HepG2 (cell line): ENCODE results near the gene ARHGEF3. TPM values are rescaled to one million over a fixed set of nuclear protein-coding genes. Genes with fewer than 3 reads are reported as not detected.

Source experiments
- HDAC6 ChIP-seq: fragments of 200-600 bp; sonication (generic); IDR thresholded peaks from 2 replicates; pipeline ENCODE4 v1.7.0; 2017; ENCODE audit warnings: mild to moderate bottlenecking, antibody characterized with exemption, low read length, low read depth
- MTA1 ChIP-seq: sonication (generic); formaldehyde crosslinking; IDR thresholded peaks from 2 replicates; pipeline ENCODE4 v1.4.0; 2020; ENCODE audit warnings: missing genetic modification reagents, mild to moderate bottlenecking, borderline replicate concordance
- NFKBIZ ChIP-seq: IDR thresholded peaks from 2 replicates; pipeline ENCODE4 v1.6.1; 2018; ENCODE audit warnings: missing genetic modification reagents, missing compliant biosample characterization
- ZBTB7B ChIP-seq: sonication (generic); formaldehyde crosslinking; IDR thresholded peaks from 2 replicates; pipeline ENCODE4 v1.4.0; 2020; ENCODE audit warnings: missing genetic modification reagents
- ZNF468 ChIP-seq: sonication (generic); formaldehyde crosslinking; IDR thresholded peaks from 2 replicates; pipeline ENCODE4 v1.8.0; 2022; ENCODE audit warnings: mild to moderate bottlenecking, moderate library complexity, missing genetic modification reagents
- ZNF546 ChIP-seq: sonication (generic); formaldehyde crosslinking; conservative IDR thresholded peaks from 2 replicates; pipeline ENCODE4 v1.8.1; 2023; ENCODE audit warnings: mild to moderate bottlenecking, missing genetic modification reagents
- ZNF883 ChIP-seq: sonication (generic); formaldehyde crosslinking; IDR thresholded peaks from 2 replicates; pipeline ENCODE4 v1.5.1; 2020; ENCODE audit warnings: mild to moderate bottlenecking, missing genetic modification reagents; ENCODE audit errors: not compliant biosample characterization
- polyA plus RNA-seq, 8 experiments: library from polyadenylated mRNA; depleted of rRNA in 3 of 8; stranded (reverse) in 7 of 8; unstranded in 1 of 8; fragments of >200 nt; fragmentation: Illumina TruSeq in 4 of 8; extraction: Trizol in 4 of 8; gene quantifications; 2 replicates each; pipeline versions ENCODE4 v1.2.1 to v1.2.3, GENCODE V29; 2011 to 2016; ENCODE audit warnings: low read depth in 4 of 8, missing spikeins in 1 of 8, mixed read lengths in 1 of 8; ENCODE audit not compliant: insufficient read depth in 1 of 8
- total RNA-seq, 5 experiments: library from RNA; depleted of rRNA; stranded (reverse); fragments of >200 nt; fragmentation: Illumina TruSeq; extraction: Trizol; gene quantifications; 2 replicates each; pipeline ENCODE4 v1.2.3, GENCODE V29; 2016; ENCODE audit warnings: low read depth in 1 of 5
- TF ChIP-seq, protein P1 (sequence below): IDR thresholded peaks from 2 replicates; pipeline ENCODE4 v1.6.1; 2012; ENCODE audit warnings: low read length, improper control_type of control experiment
- TF ChIP-seq, protein P2 (sequence below): sonication (generic); formaldehyde crosslinking; conservative IDR thresholded peaks from 2 replicates; pipeline ENCODE4 v1.4.0; 2020; ENCODE audit warnings: mild to moderate bottlenecking, missing genetic modification reagents, moderate library complexity
- TF ChIP-seq, protein P3 (sequence below): sonication (generic); formaldehyde crosslinking; IDR thresholded peaks from 2 replicates; pipeline ENCODE4 v1.4.0; 2020; ENCODE audit warnings: mild to moderate bottlenecking, missing genetic modification reagents

ARHGEF3 gene
- total and polyA plus RNA-seq, 2 of the 13 experiments (the other 11 are each of a cell fraction or from before 2014, with no cell fraction given): 14.8 to 23.1 TPM

DNA sequence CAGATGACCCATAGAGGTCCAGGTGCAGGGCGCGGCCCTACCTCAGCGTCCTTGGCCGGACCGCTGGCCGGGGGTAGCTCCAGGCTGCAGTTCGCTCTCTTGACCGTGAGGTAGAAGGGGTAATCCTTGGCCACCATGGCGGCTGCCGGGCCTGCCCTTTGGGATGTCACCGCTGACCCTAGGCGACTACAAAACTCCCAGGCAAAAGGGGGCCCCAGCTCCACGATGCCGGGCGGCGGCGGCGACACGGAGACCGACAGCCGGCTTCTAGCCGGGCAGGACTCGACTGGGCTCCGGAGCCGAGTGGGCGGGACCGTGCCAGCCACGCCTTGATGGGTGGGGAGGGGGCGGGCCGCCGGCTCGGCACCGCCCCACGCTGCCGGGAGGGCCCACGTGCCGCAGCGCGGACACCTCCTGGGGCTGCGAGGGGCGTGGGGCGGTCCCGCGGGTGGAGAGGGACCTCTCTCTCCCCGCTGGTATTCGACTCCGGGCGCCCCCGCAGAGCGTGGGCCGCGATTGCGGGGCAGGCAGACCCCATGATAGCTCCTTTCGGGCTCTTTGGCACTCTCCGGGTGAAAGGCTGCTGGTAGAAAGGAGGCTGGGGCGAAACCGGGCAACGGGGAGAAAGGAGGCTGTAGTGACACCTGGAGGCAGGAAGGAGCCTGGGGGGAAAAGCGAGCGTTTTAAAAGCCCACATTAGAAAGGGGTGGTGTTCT, at the start of gene ARHGEF3 (continued):
- TF ChIP-seq, protein P1, sequence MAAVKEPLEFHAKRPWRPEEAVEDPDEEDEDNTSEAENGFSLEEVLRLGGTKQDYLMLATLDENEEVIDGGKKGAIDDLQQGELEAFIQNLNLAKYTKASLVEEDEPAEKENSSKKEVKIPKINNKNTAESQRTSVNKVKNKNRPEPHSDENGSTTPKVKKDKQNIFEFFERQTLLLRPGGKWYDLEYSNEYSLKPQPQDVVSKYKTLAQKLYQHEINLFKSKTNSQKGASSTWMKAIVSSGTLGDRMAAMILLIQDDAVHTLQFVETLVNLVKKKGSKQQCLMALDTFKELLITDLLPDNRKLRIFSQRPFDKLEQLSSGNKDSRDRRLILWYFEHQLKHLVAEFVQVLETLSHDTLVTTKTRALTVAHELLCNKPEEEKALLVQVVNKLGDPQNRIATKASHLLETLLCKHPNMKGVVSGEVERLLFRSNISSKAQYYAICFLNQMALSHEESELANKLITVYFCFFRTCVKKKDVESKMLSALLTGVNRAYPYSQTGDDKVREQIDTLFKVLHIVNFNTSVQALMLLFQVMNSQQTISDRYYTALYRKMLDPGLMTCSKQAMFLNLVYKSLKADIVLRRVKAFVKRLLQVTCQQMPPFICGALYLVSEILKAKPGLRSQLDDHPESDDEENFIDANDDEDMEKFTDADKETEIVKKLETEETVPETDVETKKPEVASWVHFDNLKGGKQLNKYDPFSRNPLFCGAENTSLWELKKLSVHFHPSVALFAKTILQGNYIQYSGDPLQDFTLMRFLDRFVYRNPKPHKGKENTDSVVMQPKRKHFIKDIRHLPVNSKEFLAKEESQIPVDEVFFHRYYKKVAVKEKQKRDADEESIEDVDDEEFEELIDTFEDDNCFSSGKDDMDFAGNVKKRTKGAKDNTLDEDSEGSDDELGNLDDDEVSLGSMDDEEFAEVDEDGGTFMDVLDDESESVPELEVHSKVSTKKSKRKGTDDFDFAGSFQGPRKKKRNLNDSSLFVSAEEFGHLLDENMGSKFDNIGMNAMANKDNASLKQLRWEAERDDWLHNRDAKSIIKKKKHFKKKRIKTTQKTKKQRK: no peak
- 0 out of 2 replicates have a peak, but pooled peaks have one; percentile 42 for TF ChIP-seq ZNF546 (CRISPR knock-in tag)
- TF ChIP-seq, protein P2, sequence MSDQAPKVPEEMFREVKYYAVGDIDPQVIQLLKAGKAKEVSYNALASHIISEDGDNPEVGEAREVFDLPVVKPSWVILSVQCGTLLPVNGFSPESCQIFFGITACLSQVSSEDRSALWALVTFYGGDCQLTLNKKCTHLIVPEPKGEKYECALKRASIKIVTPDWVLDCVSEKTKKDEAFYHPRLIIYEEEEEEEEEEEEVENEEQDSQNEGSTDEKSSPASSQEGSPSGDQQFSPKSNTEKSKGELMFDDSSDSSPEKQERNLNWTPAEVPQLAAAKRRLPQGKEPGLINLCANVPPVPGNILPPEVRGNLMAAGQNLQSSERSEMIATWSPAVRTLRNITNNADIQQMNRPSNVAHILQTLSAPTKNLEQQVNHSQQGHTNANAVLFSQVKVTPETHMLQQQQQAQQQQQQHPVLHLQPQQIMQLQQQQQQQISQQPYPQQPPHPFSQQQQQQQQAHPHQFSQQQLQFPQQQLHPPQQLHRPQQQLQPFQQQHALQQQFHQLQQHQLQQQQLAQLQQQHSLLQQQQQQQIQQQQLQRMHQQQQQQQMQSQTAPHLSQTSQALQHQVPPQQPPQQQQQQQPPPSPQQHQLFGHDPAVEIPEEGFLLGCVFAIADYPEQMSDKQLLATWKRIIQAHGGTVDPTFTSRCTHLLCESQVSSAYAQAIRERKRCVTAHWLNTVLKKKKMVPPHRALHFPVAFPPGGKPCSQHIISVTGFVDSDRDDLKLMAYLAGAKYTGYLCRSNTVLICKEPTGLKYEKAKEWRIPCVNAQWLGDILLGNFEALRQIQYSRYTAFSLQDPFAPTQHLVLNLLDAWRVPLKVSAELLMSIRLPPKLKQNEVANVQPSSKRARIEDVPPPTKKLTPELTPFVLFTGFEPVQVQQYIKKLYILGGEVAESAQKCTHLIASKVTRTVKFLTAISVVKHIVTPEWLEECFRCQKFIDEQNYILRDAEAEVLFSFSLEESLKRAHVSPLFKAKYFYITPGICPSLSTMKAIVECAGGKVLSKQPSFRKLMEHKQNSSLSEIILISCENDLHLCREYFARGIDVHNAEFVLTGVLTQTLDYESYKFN (CRISPR knock-in tag): 0 out of 2 replicates have a peak, but pooled peaks have one; percentile 27
- peak; percentile 78 for TF ChIP-seq ZNF883 (CRISPR knock-in tag)
- TF ChIP-seq, protein P3, sequence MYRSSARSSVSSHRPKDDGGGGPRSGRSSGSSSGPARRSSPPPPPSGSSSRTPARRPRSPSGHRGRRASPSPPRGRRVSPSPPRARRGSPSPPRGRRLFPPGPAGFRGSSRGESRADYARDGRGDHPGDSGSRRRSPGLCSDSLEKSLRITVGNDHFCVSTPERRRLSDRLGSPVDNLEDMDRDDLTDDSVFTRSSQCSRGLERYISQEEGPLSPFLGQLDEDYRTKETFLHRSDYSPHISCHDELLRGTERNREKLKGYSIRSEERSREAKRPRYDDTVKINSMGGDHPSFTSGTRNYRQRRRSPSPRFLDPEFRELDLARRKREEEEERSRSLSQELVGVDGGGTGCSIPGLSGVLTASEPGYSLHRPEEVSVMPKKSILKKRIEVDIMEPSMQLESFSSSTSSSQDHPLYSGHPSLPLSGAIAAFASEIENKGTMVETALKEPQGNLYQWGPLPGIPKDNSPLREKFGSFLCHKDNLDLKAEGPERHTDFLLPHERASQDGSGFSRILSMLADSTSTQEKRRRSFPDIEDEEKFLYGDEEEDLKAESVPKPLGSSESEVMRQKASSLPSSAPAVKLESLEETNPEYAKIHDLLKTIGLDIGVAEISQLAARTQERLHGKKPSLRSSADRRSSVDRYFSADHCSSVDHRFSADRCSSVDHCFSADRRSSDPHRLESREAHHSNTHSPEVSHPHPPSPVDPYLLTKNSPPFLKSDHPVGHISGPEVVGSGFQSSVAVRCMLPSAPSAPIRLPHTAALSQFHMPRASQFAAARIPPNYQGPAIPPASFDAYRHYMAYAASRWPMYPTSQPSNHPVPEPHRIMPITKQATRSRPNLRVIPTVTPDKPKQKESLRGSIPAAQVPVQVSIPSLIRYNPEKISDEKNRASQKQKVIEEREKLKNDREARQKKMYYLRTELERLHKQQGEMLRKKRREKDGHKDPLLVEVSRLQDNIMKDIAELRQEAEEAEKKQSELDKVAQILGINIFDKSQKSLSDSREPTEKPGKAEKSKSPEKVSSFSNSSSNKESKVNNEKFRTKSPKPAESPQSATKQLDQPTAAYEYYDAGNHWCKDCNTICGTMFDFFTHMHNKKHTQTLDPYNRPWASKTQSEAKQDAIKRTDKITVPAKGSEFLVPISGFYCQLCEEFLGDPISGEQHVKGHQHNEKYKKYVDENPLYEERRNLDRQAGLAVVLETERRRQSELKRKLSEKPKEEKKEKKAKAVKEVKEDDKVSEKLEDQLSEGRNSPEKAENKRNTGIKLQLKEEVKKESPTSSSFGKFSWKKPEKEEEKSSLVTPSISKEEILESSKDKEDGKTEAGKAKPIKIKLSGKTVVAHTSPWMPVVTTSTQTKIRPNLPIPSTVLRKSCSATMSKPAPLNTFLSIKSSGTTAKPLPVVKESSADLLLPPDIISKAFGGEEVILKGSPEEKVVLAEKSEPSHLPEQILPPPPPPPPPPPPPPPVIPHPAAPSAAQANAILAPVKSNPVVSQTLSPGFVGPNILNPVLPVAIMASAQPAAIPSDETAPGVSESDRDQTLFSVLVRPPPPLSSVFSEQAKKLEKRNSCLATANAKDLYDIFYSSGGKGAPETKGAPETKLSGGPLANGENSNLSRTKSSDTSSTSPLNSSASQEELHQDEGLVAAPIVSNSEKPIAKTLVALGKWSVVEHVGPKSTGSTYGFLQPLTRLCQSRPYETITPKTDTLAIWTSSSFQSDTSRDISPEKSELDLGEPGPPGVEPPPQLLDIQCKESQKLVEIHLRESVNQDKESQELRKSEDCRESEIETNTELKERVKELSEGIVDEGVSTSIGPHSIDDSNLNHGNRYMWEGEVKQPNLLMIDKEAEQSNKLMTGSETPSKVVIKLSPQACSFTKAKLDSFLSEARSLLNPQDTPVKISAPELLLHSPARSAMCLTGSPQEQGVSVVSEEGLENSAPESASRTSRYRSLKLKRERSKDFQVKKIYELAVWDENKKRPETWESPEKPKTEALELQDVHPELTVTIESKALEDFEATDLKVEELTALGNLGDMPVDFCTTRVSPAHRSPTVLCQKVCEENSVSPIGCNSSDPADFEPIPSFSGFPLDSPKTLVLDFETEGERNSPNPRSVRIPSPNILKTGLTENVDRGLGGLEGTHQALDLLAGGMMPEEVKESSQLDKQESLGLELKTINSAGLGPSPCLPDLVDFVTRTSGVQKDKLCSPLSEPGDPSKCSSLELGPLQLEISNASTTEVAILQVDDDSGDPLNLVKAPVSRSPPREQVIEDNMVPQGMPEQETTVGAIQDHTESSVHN: no peak
- peak; percentile 22; the same call in 1 of the 2 replicates for TF ChIP-seq MTA1 (CRISPR knock-in tag)
- 0 out of 2 replicates have a peak, but pooled peaks have one; percentile 45 for TF ChIP-seq ZBTB7B (CRISPR knock-in tag)
- peak; percentile 57; the same call in 1 of the 2 replicates for TF ChIP-seq ZNF468 (CRISPR knock-in tag)
- TF ChIP-seq NFKBIZ: no peak
- TF ChIP-seq HDAC6: no peak
